Measurements from ENCODE around the gene GDPD4. TPM values are rescaled to one million over a fixed set of nuclear protein-coding genes. Genes with fewer than 3 reads are reported as not detected.

Gene GDPD4
- total and polyA plus RNA-seq, 2 of the 4 experiments (the other 2 are of a cell fraction), result not detected

DNA sequence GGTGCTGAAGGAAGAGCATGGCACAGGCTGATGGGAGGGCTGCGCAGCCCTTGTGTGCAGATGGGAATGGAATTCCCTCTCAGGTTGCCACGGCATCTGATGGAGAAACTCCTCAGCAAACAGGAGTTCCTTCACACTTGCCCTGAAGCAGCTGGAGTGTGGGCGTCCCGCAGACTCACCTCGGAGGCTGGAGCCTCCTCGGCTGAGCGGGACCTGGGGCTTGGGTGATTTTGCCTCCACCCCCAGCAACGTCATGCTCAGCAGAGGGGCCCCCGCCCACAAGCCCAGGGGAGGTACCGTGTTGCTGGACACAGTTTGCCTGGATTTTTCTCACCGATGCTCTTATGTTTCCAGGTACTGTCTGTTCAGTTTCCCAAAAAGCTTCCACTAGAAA, 110.1 kb downstream of the GDPD4 start:
- H4K5ac ChIP-seq (ENCODE audit: low read depth, low read length), result no peak overlapping the region
- 73% methylated on average over 9 of the region's 11 CpGs; no CpG with 5 or more reads in 1 of the 2 experiments for WGBS, 2 experiments (ENCODE audit: extremely low coverage in 2 of 2, insufficient read length in 1 of 2)
- ChIA-PET POLR2A (ENCODE audit: unreplicated experiment) (no interaction called here), CTCF (no interaction called here)
- DNase-seq, result peak; percentile 2
- H2BK5ac ChIP-seq (ENCODE audit: low read depth, low read length, poor library complexity, severe bottlenecking), result no peak overlapping the region
- H3K4me1 ChIP-seq (ENCODE audit: control insufficient read depth, insufficient read depth, low read length), result no peaks in the 10 kb centered on the region
- H3K14ac ChIP-seq (replicated peaks; ENCODE audit: low read depth, low read length), result no peak overlapping the region
- no TSS peak for BruUV-seq (replicated peaks)
- no peak overlapping the region for H2BK20ac ChIP-seq (ENCODE audit: low read depth, low read length)
- no peaks in the 10 kb centered on the region for H3K36me3 ChIP-seq (ENCODE audit: control insufficient read depth, insufficient read depth, low read length)
- peak overlapping the region; percentile 5 for H2AFZ ChIP-seq (replicated peaks; ENCODE audit: low read length, poor library complexity)
- H3K23ac ChIP-seq (ENCODE audit: low read depth, low read length), result no peak overlapping the region
- intact Hi-C loops (cut with micrococcal nuclease) (no loop called here), dilution Hi-C loops (cut with HindIII; ENCODE audit: low sequenced_read_pairs, unreplicated experiment) (no loop called here), in situ Hi-C loops (cut with MboI; ENCODE audit: low sequenced_read_pairs) (no loop called here)
- H2BK120ac ChIP-seq (ENCODE audit: low read depth, low read length), result no peak overlapping the region
- ATAC-seq (ENCODE audit: low read depth), result no peak
- no peak overlapping the region for H2BK15ac ChIP-seq (ENCODE audit: low read depth, low read length)
- H4K91ac ChIP-seq (ENCODE audit: insufficient read depth, low read depth, low read length), result no peak overlapping the region
- no peak overlapping the region for H3K4me2 ChIP-seq (ENCODE audit: low read depth, low read length)
- no peak overlapping the region for H3K27ac ChIP-seq (ENCODE audit: insufficient read depth, low read length)
- H4K8ac ChIP-seq (ENCODE audit: low read depth in 2 of 2, low read length in 2 of 2), result no peak overlapping the region
- peaks cover 3% of the 10 kb centered on the region; the same call in 1 of the 2 replicates for H4K20me1 ChIP-seq (ENCODE audit: insufficient read depth, low read length)
- H3K4ac ChIP-seq (ENCODE audit: low read depth, low read length), result no peak overlapping the region
- H3K9ac ChIP-seq (ENCODE audit: low read depth, low read length), result no peak overlapping the region
- H3K56ac ChIP-seq (ENCODE audit: extremely low read depth, insufficient read depth, low read length), result no peak overlapping the region
- no peak overlapping the region for H3K4me3 ChIP-seq (ENCODE audit: insufficient read depth, low read depth, low read length)
- H3K79me1 ChIP-seq (ENCODE audit: low read depth in 1 of 2, low read length in 2 of 2), result no peaks in the 10 kb centered on the region
- 0 out of 2 replicates have a peak, but pooled peaks cover 2% of the 10 kb centered on the region for H3K9me1 ChIP-seq (ENCODE audit: insufficient read depth, low read length)
- no peaks in the 10 kb centered on the region for H3K9me3 ChIP-seq (ENCODE audit: control insufficient read depth, insufficient read depth, low read length)
- H3K18ac ChIP-seq (ENCODE audit: low read depth, low read length), result no peak overlapping the region
- no peak for TF ChIP-seq MXI1 (IDR thresholded peaks at IDR 0.05; ENCODE audit: borderline replicate concordance, low read depth, low read length)
- TF ChIP-seq, protein P1, sequence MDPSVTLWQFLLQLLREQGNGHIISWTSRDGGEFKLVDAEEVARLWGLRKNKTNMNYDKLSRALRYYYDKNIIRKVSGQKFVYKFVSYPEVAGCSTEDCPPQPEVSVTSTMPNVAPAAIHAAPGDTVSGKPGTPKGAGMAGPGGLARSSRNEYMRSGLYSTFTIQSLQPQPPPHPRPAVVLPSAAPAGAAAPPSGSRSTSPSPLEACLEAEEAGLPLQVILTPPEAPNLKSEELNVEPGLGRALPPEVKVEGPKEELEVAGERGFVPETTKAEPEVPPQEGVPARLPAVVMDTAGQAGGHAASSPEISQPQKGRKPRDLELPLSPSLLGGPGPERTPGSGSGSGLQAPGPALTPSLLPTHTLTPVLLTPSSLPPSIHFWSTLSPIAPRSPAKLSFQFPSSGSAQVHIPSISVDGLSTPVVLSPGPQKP (IDR thresholded peaks at IDR 0.05; ENCODE audit: borderline replicate concordance, low read depth, low read length), result no peak
- TF ChIP-seq RCOR1 (IDR thresholded peaks at IDR 0.05; ENCODE audit: insufficient replicate concordance, low read length), result no peak
- no peak for TF ChIP-seq CHD1 (IDR thresholded peaks at IDR 0.05; ENCODE audit: low read depth, low read length)
- TF ChIP-seq SMC3 (IDR thresholded peaks at IDR 0.05; ENCODE audit: low read depth, low read length), result no peak
- no peak for TF ChIP-seq RAD21 (IDR thresholded peaks at IDR 0.05; ENCODE audit: low read length)
- peaks cover 5% of the 10 kb centered on the region for H3K27me3 ChIP-seq (ENCODE audit: control insufficient read depth, insufficient read depth, low read length)
- H2AK5ac ChIP-seq (ENCODE audit: low read depth, low read length), result no peak overlapping the region
- no peak overlapping the region for H2AK9ac ChIP-seq (replicated peaks; ENCODE audit: low read depth, low read length, poor library complexity)
